ENCODE data around the gene FOXS1.

DNA sequence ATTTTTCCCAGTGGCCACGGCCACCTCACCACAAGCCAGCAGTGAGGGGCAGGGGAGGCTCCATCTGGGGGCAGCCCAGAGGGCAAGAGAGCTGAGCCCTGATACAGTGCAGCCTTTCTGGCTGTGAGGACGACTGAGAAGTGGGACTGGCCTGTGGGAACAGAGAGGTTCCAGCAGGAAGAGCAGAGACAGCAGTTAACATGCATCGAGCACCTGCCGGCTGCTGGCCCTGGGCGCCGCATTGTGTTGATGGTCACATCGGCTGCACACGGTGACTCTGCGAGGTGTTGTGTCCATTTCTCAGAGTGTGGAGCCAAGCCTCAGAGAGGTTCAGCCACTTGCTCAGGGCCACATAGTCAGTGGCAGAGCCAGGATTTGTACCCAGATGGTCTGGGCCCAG, 9.8 kb downstream of the FOXS1 start:
- TF ChIP-seq, protein P1, sequence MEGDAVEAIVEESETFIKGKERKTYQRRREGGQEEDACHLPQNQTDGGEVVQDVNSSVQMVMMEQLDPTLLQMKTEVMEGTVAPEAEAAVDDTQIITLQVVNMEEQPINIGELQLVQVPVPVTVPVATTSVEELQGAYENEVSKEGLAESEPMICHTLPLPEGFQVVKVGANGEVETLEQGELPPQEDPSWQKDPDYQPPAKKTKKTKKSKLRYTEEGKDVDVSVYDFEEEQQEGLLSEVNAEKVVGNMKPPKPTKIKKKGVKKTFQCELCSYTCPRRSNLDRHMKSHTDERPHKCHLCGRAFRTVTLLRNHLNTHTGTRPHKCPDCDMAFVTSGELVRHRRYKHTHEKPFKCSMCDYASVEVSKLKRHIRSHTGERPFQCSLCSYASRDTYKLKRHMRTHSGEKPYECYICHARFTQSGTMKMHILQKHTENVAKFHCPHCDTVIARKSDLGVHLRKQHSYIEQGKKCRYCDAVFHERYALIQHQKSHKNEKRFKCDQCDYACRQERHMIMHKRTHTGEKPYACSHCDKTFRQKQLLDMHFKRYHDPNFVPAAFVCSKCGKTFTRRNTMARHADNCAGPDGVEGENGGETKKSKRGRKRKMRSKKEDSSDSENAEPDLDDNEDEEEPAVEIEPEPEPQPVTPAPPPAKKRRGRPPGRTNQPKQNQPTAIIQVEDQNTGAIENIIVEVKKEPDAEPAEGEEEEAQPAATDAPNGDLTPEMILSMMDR (conservative IDR thresholded peaks at IDR 0.05; ENCODE audit: low read depth, low read length) = no peak
- TF ChIP-seq EZH2 (IDR thresholded peaks at IDR 0.05; ENCODE audit: borderline replicate concordance, low read depth, low read length, poor library complexity, severe bottlenecking) = no peak
